Activated naive CD8-positive, alpha-beta T cell treated with anti-CD3 and anti-CD28 coated beads, Interleukin-2, amount 10 ng/mL, durations not matched to agents 7 days and 5 days (primary cell): ENCODE data around the gene FBLN7. TPM values are rescaled to one million over a fixed set of nuclear protein-coding genes. Genes with fewer than 3 reads are reported as not detected.
A peak's percentile ranks its signal among the peaks of the same experiment; 100 is the strongest.

ENCODE experiments used
- ATAC-seq: fragments of 150-1000 bp; cut with Tn5 transposase; one replicate; pipeline ENCODE4 v1.10.0; 2021; ENCODE audit warnings: low read depth, moderate library complexity
- POLR2A ChIA-PET: fragments of 350-600 bp; sonication (Branson Sonifier 250); formaldehyde crosslinking; loops from one replicate; lab custom pipeline; 2021; ENCODE audit warnings: antibody characterized with exemption; lab: Charles Lee
- DNase-seq: peaks from one replicate; pipeline ENCODE4 v3.0.0; 2021
- H3K27ac Mint-ChIP-seq: one replicate; pipeline ENCODE4 v1.8.0; 2022; ENCODE audit warnings: mild to moderate bottlenecking, mixed read lengths
- H3K27me3 Mint-ChIP-seq: one replicate; pipeline ENCODE4 v1.8.0; 2022; ENCODE audit warnings: mild to moderate bottlenecking, moderate library complexity, mixed read lengths
- H3K36me3 Mint-ChIP-seq: one replicate; pipeline ENCODE4 v1.8.0; 2021; ENCODE audit warnings: mild to moderate bottlenecking, mixed read lengths
- H3K4me1 Mint-ChIP-seq: one replicate; pipeline ENCODE4 v1.8.0; 2021; ENCODE audit warnings: mixed read lengths
- H3K4me3 Mint-ChIP-seq: one replicate; pipeline ENCODE4 v1.8.0; 2022; ENCODE audit warnings: mild to moderate bottlenecking, moderate library complexity, mixed read lengths
- H3K9me3 Mint-ChIP-seq: one replicate; pipeline ENCODE4 v1.8.0; 2021; ENCODE audit warnings: mixed read lengths
- total RNA-seq, 2 experiments: library from RNA; stranded (reverse); gene quantifications; one replicate each; pipeline ENCODE4 v1.2.3, GENCODE V29; 2021

Gene FBLN7
- total RNA-seq, 2 experiments from 2014 or later: 1.1 to 1.8 TPM

DNA sequence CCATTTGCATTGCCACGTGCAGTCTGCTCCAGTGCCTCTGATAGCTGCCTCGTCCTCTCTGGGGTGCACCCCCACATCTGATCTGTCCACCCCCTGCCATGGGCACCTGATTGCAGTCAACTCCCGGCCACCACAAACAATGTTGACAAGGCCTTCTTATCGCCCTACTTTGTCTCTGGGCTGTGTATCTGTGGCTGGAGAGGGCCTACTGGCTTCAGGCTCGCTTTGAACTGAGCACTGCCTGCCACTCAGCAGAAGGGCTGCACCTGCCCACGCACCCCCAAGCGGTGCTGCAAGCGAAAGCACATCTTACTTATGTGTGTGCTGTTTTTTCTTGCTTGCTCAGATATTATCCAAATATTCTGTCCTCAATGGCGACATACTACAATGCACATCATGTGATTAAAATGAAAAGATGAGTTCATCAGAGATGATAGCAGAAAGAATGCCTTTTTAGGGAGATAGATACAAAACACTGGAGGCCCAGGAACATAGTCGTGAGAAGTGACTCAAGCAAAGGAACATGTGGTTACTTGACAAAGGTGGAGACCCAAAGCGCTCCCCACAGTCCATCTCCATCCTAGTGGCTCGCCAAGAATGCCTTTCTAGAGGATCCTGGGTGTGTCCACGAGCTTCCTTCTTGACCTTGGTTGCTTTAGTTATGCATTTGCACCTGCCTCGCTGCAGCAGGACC is 28.8 kb downstream of the FBLN7 start:
- Mint-ChIP-seq H3K27ac (no peak overlapping the region), H3K27me3 (peaks cover 7% of the 10 kb centered on the region), H3K36me3 (no peaks in the 10 kb centered on the region), H3K9me3 (no peaks in the 10 kb centered on the region), H3K4me1 (peaks cover 2% of the 10 kb centered on the region), H3K4me3 (no peak overlapping the region)
- POLR2A ChIA-PET: no interaction called here
- DNase-seq (no peak), ATAC-seq (no peak)

DNA sequence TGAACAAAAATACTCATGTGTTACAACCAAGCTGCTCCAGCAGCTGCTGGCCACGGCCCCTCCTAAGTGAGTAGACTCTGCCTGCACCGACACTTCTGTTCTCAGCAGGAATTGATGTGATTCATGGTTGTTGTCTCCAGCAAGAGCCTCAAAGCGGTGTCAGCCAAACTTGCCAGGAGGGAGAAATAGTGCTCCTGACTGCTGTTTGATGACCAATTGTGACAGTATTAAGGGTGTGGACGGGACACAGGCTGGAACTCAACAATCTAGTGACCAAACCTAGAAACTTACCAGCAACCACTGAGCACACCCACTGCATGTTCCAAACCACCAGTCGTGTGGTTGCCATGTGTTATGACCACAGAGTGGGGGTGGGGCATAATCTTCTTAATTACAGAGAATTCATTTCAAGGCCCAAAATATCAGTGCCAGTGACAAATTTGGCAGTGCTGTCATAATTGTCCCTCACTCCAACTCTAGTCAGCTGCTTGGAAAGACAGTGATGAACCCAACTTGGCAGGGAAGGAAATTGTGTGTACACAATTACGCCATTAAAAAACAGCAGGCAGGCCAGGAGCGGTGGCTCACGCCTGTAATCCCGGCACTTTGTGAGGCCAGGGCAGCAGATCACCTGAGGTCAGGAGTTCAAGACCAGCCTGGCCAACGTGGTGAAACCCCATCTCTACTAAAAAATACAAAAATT is 30.4 kb downstream of the FBLN7 start:
- DNase-seq (no peak), ATAC-seq (no peak)
- no peaks in the 10 kb centered on the region for H3K36me3 Mint-ChIP-seq
- peaks cover 11% of the 10 kb centered on the region for H3K27me3 Mint-ChIP-seq
- POLR2A ChIA-PET: no interaction called here
- no peak overlapping the region for H3K27ac Mint-ChIP-seq
- peaks cover 2% of the 10 kb centered on the region for H3K4me1 Mint-ChIP-seq
- H3K4me3 Mint-ChIP-seq: no peak overlapping the region
- no peaks in the 10 kb centered on the region for H3K9me3 Mint-ChIP-seq

DNA sequence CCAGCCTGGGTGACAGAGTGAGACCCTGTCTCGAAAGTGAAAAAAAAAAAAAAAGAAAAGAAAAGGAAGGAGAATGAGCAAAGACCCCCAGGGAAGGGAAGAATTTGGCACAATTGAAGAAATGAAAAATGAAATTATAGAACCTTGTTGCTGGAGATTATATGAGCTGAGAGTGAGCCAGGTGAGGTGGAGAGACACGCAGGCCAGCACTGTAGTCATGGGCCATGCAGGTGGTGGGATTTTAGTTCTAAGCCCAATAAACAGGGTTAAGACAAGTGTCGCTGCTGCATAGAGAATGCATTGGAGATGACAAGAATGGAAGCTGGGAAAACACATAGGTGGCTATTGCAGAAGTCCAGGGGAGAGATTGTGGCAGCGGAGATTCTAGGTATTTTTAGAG is 32.3 kb downstream of the FBLN7 start:
- Mint-ChIP-seq H3K36me3 (no peaks in the 10 kb centered on the region), H3K9me3 (no peaks in the 10 kb centered on the region), H3K27ac (no peak overlapping the region), H3K4me3 (no peak overlapping the region), H3K4me1 (peaks cover 2% of the 10 kb centered on the region), H3K27me3 (peaks cover 11% of the 10 kb centered on the region)
- POLR2A ChIA-PET: no interaction called here
- no peak for ATAC-seq
- DNase-seq: no peak

DNA sequence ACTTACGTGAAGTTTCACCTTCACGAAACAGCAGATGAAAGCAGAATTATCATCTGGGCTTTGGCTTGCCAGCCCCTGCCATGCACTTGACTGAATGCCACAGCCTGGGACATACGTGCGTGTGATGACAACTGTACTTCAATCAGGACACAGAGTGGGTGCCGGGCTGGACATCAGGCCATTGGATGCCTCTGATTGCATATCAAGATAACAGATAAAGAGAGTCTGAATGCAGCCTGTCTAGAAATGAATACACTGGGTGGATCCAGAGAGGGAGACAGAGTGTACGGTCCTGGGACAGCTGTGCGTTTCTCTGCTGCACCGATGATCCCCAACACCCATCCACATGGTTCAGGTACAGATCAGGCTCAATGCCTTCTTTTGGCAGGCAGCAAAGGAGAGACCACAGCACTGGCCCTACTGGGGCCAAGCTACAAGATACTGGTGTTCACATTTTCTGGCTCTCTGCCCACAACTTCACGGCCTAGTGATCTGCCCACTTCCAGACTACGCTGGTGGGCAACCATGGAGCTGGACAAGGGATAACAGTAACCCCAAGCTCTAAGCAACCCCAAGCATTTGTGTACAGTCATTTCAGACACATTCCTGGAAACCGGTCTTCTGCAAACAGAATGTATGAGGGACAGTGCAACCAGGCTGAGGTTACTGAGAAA is 35.6 kb downstream of the FBLN7 start:
- no peaks in the 10 kb centered on the region for H3K9me3 Mint-ChIP-seq
- peaks cover 23% of the 10 kb centered on the region for H3K27me3 Mint-ChIP-seq
- peaks cover 2% of the 10 kb centered on the region for H3K36me3 Mint-ChIP-seq
- H3K27ac Mint-ChIP-seq: no peak overlapping the region
- DNase-seq: no peak
- H3K4me1 Mint-ChIP-seq: no peaks in the 10 kb centered on the region
- POLR2A ChIA-PET: no interaction called here
- no peak overlapping the region for H3K4me3 Mint-ChIP-seq
- no peak for ATAC-seq

DNA sequence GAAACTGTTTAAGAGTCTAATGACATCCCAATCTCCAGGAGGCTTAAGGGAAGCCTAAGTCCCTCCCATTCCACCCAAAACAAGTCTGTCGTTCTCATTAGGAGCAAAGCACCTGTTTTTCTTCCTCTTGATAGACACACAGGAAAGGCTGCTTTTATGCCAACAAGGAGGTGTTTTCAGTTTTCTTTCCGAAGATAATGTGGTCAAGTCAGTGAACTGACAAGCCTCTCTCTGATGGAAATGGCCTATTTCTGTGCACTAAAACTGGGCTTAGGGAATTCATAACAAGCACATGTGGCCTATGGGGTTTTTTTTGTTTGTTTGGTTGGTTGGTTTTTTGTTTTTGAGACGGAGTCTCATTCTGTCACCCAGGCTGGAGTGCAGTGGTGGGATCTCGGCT is 36.2 kb downstream of the FBLN7 start:
- Mint-ChIP-seq H3K4me3 (no peak overlapping the region), H3K27me3 (peaks cover 22% of the 10 kb centered on the region), H3K27ac (no peak overlapping the region)

DNA sequence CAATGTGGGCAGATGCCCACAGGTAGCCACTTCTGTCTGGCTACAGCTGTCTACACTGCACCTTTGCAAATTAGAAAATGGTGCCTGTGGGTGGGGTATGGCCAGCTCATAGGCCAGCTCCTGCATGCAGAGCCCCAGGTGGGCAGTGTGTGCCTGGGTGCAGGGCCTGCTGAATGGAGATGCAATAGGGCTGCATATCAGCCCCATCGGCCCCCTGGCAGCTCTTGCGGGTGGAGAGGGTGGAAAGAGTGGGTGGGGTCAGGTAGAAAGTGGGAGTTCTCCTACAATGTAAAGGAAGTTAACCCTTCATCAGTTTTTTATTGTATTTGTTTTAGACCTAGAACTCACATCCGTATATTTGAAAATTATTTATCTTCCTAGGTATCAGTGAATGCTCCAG is 37.1 kb downstream of the FBLN7 start:
- POLR2A ChIA-PET: no interaction called here
- Mint-ChIP-seq H3K9me3 (peaks cover 2% of the 10 kb centered on the region), H3K36me3 (peaks cover 2% of the 10 kb centered on the region), H3K27ac (no peak overlapping the region), H3K4me3 (no peak overlapping the region), H3K27me3 (peaks cover 26% of the 10 kb centered on the region), H3K4me1 (no peaks in the 10 kb centered on the region)
- ATAC-seq: no peak
- DNase-seq: no peak

More for the DNA sequence above, 36.2 kb downstream of the FBLN7 start:
- POLR2A ChIA-PET: no interaction called here
- DNase-seq (no peak), ATAC-seq (no peak)
- H3K36me3 Mint-ChIP-seq: peaks cover 2% of the 10 kb centered on the region
- no peaks in the 10 kb centered on the region for H3K9me3 Mint-ChIP-seq
- no peaks in the 10 kb centered on the region for H3K4me1 Mint-ChIP-seq

DNA sequence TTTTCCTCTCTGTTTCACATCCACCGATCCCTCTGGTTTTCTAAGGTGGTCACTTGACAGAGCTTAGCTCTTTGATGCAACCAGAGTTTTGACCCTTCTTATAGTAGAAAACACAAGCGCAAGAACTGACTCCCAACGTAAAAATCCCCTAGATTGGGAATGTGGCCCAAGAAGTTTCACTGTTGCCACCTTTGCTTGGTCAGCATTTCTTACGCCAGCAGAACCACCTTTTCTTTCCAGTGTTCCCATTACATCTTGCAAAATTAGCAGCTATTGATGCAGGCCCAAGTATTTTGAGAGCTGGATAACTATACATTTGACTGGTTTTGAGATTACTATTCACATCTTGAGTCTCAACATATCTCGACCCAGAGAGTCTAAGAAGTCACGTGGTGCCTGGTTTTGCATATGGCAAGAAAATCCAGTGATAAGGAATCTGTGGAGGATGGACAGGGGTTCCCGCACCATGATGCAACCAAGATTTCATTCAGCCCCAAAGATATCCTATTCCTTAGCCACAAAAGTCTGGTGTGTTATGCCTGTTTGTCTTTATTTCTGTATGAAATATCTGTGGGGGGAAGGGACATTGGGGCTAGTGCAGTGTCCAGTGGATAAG is 37.9 kb downstream of the FBLN7 start:
- POLR2A ChIA-PET: no interaction called here

DNA sequence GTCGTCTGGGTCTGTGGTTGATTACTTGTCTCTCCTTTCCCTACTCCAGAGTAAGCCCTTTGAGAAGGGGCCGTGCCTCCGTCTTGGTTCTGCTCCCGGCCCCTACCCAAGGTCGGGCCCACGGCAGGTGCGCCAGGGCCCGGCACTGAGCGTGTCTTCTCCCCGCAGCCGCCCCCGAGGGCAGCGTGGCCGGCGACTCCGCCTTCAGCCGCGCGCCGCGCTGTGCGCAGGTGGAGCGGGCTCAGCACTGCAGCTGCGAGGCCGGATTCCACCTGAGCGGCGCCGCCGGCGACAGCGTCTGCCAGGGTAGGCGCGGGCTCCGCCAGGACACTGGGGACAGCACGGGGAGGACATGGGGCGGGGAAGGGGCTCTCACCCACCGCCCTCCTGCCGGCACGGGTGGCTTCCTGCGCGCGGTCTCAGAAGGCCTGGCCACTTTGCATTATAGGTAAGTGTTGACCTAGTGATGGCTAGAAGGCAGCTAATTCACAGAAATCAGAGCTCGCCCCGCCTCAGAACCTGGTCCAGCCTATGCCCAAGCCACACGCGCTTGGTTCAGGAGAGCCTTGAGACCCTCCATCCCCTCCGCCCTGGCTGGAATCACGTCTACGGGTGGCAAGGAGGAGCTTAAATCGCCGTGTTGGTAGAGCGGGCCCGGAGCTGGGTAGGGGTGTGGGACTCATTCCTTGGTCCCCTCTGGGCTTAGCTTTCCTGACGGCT is 43.5 kb downstream of the FBLN7 start:
- Mint-ChIP-seq H3K27ac (peak overlapping the region; percentile 30), H3K36me3 (peaks cover 2% of the 10 kb centered on the region), H3K9me3 (peaks cover 4% of the 10 kb centered on the region), H3K4me1 (peaks cover 19% of the 10 kb centered on the region), H3K4me3 (peak overlapping the region; percentile 52), H3K27me3 (peaks cover 28% of the 10 kb centered on the region)
- DNase-seq (peak; percentile 54), ATAC-seq (peak; percentile 65)
- POLR2A ChIA-PET: interaction anchor here (0.9 to 1.6 kb wide), 2 partner anchors 69 to 72 kb away, joined by 3 to 7 read pairs; partner anchors contain the start of gene ZC3H8

More for the DNA sequence above, 37.9 kb downstream of the FBLN7 start:
- Mint-ChIP-seq H3K27me3 (peaks cover 29% of the 10 kb centered on the region), H3K4me1 (peaks cover 1% of the 10 kb centered on the region), H3K27ac (no peak overlapping the region), H3K9me3 (peaks cover 4% of the 10 kb centered on the region), H3K4me3 (no peak overlapping the region), H3K36me3 (peaks cover 2% of the 10 kb centered on the region)
- DNase-seq (no peak), ATAC-seq (no peak)

DNA sequence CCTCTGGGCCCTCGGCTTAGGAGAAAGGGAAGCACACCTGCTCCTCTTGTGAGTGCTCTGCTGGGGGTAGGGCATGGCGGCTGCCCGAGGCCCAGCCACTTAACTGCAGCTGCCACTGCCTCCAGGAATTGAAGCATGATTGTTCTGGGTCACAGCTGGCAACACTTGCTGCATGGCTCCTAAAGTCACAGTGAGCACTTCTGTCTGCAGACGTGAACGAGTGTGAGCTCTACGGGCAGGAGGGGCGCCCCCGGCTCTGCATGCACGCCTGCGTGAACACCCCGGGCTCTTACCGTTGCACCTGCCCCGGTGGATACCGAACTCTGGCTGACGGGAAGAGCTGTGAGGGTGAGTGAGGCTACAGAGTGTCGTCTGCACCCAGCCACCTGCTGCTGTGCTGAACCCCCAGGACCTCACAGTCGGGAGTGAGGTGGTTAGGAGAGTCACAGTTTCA is 44.4 kb downstream of the FBLN7 start:
- H3K36me3 Mint-ChIP-seq: peaks cover 2% of the 10 kb centered on the region
- no peak overlapping the region for H3K27ac Mint-ChIP-seq

DNA sequence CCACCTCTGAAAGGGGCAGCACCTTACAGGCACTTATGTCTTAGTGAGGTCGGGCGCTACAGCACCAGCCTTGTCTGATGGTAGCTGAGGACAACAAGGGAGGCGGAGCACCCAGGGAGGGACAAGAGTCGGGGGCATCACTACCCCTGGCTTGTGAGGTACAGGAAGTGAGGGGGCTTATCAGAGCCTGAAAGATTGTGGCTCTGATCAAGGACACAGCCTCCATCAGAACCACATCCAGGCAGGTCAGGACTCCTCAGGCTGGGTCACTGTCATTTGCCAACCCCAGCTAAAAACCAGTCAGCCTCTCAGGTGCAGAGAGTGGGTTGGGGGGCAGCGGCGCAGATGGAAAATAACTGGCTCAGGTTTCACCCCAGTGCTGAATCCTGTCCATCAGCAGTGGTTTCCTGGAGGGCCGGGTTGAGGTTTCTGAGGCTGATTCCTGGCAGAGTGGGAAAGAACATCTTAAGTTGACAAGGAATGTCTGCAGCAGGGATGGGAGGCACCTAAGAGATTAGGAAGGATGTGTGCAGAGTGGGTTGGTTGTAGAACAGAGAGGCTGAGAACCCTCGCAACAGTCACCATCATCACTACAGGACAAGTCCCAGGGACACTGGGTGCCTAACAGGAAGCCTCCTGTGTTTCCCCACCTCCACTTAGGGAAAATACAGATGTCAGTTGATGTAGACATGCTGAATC is 45.3 kb downstream of the FBLN7 start:
- ATAC-seq: no peak
- Mint-ChIP-seq H3K4me1 (peaks cover 31% of the 10 kb centered on the region), H3K27me3 (peaks cover 17% of the 10 kb centered on the region), H3K9me3 (peaks cover 4% of the 10 kb centered on the region), H3K4me3 (no peak overlapping the region), H3K36me3 (peaks cover 3% of the 10 kb centered on the region), H3K27ac (peak overlapping the region; percentile 36)
- POLR2A ChIA-PET: interaction anchor here (1.1 to 1.6 kb wide), 2 partner anchors 28 to 71 kb away, joined by 4 to 7 read pairs; partner anchors contain the start of gene ZC3H8
- no peak for DNase-seq

More for the DNA sequence above, 44.4 kb downstream of the FBLN7 start:
- Mint-ChIP-seq H3K9me3 (peaks cover 4% of the 10 kb centered on the region), H3K4me1 (peaks cover 22% of the 10 kb centered on the region), H3K27me3 (peaks cover 25% of the 10 kb centered on the region), H3K4me3 (peak overlapping the region; percentile 52)
- ATAC-seq (peak; percentile 23), DNase-seq (no peak)
- POLR2A ChIA-PET: interaction anchor here (1.1 to 1.6 kb wide), 2 partner anchors 27 to 72 kb away, joined by 4 to 7 read pairs; partner anchors contain the start of gene ZC3H8

DNA sequence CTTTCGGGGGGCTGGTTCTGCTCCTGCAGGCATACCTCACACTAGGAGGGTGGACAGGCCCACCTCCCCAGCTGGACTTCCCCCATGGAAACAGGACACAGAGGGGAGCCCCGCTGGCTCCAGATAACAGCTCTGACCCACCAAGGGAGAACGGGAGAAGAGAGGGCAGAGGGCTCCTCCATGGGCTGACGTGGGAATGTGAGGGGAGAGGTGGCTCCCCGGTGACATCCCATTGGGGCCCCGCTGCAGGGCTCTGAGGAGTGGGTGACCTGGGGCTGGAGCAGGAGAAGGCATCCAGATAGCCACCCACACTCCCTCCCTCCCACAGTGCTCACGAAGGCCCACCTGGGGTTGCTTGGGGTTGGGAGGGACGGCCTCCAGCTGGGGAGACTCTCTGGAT is 45.9 kb downstream of the FBLN7 start:
- ATAC-seq (no peak), DNase-seq (no peak)
- Mint-ChIP-seq H3K4me3 (no peak overlapping the region), H3K27me3 (peaks cover 15% of the 10 kb centered on the region), H3K9me3 (peaks cover 4% of the 10 kb centered on the region), H3K36me3 (peaks cover 3% of the 10 kb centered on the region), H3K27ac (peak overlapping the region; percentile 38), H3K4me1 (peaks cover 35% of the 10 kb centered on the region)
- POLR2A ChIA-PET: no interaction called here

DNA sequence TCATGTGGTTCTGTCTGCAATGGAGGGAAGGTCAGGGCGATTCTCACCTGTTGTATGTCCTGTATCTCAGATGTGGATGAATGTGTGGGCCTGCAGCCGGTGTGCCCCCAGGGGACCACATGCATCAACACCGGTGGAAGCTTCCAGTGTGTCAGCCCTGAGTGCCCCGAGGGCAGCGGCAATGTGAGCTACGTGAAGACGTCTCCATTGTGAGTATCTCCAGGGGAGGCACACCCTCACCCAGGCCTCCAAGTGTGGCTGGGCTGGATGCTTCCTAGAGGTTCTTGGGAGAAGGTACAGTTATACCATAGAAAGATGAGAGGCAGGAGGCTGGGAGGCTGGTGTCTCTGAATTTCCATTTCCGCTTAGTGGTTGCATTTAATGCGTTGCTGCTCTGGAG is 46.9 kb downstream of the FBLN7 start:
- peaks cover 38% of the 10 kb centered on the region for H3K4me1 Mint-ChIP-seq
- H3K9me3 Mint-ChIP-seq: peaks cover 2% of the 10 kb centered on the region
- POLR2A ChIA-PET: interaction anchor here (2.1 kb wide), 1 partner anchor 70 kb away, joined by 9 read pairs; the partner anchor contains the start of gene ZC3H8
- H3K27ac Mint-ChIP-seq: no peak overlapping the region
- ATAC-seq: no peak
- no peak overlapping the region for H3K4me3 Mint-ChIP-seq
- H3K27me3 Mint-ChIP-seq: peaks cover 9% of the 10 kb centered on the region
- H3K36me3 Mint-ChIP-seq: peaks cover 3% of the 10 kb centered on the region
- DNase-seq: no peak
